IMR-90 (cell line): ENCODE results near the gene NMBR.

Source experiments
- CEBPB ChIP-seq: IDR thresholded peaks from 2 replicates; pipeline ENCODE4 v1.6.1; 2012; ENCODE audit warnings: low read depth, low read length, improper control_type of control experiment
- FOS ChIP-seq: fragments of 150-350 bp; IDR thresholded peaks from 2 replicates; pipeline ENCODE4 v1.6.1; 2016; ENCODE audit warnings: low read depth, low read length
- MXI1 ChIP-seq: IDR thresholded peaks from 2 replicates; pipeline ENCODE4 v1.6.1; 2012; ENCODE audit warnings: low read depth, mild to moderate bottlenecking, low read length, moderate library complexity, borderline replicate concordance
- POLR2A ChIP-seq: IDR thresholded peaks from 2 replicates; pipeline ENCODE4 v1.6.1; 2012; ENCODE audit warnings: mild to moderate bottlenecking, low read depth, low read length
- RAD21 ChIP-seq: IDR thresholded peaks from 2 replicates; pipeline ENCODE4 v1.6.1; 2012; ENCODE audit warnings: low read length, improper control_type of control experiment
- RFX5 ChIP-seq: IDR thresholded peaks from 2 replicates; pipeline ENCODE4 v1.8.0; 2012; ENCODE audit warnings: low read depth, mild to moderate bottlenecking, low read length, moderate library complexity
- SMC3 ChIP-seq: fragments of 150-350 bp; IDR thresholded peaks from 2 replicates; pipeline ENCODE4 v1.6.1; 2016; ENCODE audit warnings: low read depth, mild to moderate bottlenecking, antibody characterized with exemption, low read length, moderate library complexity
- TF ChIP-seq, protein P1 (sequence below): conservative IDR thresholded peaks from 2 replicates; pipeline ENCODE4 v1.5.1; 2012; ENCODE audit warnings: mild to moderate bottlenecking, low read depth, low read length, improper control_type of control experiment

DNA sequence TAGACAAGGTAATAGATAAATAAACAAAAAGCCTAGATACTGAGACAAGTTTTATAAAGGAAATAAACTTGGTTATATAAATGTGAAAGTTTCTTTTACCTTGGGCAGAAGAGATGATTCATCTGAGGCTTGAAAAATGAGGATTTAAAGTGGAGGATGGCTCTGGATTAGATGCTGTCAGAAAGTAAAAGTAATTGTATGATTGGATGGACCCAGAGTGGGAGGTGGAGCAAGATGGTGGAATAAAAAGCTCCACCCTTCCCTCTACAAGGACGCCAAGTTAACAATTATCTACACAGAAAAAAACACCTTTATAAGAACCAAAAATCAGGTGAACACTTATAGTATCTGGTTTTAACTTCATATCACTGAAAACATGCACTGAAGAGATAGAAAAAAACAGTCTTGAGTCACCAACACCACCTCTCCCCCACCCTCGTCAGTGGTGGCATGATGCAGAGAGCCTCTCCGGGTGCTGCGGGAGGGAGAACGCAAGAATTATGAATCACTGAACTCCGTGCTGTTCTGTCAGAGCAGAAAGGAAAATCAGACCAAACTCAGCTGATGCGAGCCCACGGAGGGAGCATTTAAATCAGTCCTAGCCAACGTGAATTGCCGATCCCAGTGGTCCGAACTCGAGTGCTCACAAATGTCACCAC, 98.9 kb downstream of the NMBR start:
- TF ChIP-seq, protein P1, sequence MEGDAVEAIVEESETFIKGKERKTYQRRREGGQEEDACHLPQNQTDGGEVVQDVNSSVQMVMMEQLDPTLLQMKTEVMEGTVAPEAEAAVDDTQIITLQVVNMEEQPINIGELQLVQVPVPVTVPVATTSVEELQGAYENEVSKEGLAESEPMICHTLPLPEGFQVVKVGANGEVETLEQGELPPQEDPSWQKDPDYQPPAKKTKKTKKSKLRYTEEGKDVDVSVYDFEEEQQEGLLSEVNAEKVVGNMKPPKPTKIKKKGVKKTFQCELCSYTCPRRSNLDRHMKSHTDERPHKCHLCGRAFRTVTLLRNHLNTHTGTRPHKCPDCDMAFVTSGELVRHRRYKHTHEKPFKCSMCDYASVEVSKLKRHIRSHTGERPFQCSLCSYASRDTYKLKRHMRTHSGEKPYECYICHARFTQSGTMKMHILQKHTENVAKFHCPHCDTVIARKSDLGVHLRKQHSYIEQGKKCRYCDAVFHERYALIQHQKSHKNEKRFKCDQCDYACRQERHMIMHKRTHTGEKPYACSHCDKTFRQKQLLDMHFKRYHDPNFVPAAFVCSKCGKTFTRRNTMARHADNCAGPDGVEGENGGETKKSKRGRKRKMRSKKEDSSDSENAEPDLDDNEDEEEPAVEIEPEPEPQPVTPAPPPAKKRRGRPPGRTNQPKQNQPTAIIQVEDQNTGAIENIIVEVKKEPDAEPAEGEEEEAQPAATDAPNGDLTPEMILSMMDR: no peak
- TF ChIP-seq RFX5: no peak
- TF ChIP-seq POLR2A: no peak
- no peak for TF ChIP-seq CEBPB
- no peak for TF ChIP-seq MXI1
- no peak for TF ChIP-seq SMC3
- no peak for TF ChIP-seq FOS
- no peak for TF ChIP-seq RAD21
